GM12878 (cell line): ENCODE data around the gene PADI4. TPM values are rescaled to one million over a fixed set of nuclear protein-coding genes. Genes with fewer than 3 reads are reported as not detected.

Source experiments
- ATAC-seq: fragments of 200-7000 bp; cut with Tn5 transposase; 3 replicates; pipeline ENCODE4 v1.9.1; 2020; ENCODE audit warnings: mild to moderate bottlenecking, moderate library complexity
- BruUV-seq: library from RNA; stranded (reverse); fragments of 400-500 nt; replicated peaks from 2 replicates; lab custom pipeline; 2021; lab: Mats Ljungman, UMichigan
- CTCF ChIA-PET: fragments of 300-600 bp; sonication (Branson Sonifier 250); formaldehyde crosslinking; extraction: SDS; loops from one replicate; lab custom pipeline; 2021; ENCODE audit warnings: inconsistent platforms; lab: Yijun Ruan, JAX
- POLR2A ChIA-PET: fragments of 350-600 bp; formaldehyde crosslinking; extraction: SDS; loops from one replicate; lab custom pipeline; 2021; ENCODE audit warnings: inconsistent platforms; lab: Charles Lee
- RAD21 ChIA-PET: fragments of 300-600 bp; sonication (Branson Sonifier 250); formaldehyde crosslinking; loops from one replicate; lab custom pipeline; 2023; ENCODE audit warnings: antibody characterized with exemption; ENCODE audit not compliant: unreplicated experiment; lab: Charles Lee
- SMC1A ChIA-PET: fragments of 300-600 bp; sonication (Branson Sonifier 250); formaldehyde crosslinking; loops from one replicate; lab custom pipeline; 2023; ENCODE audit not compliant: unreplicated experiment, uncharacterized antibody; lab: Charles Lee
- DNase-seq: peaks from one replicate; pipeline ENCODE4 v3.0.0-alpha.2; 2011; ENCODE audit warnings: low read depth, low spot score
- FAIRE-seq: peaks from 3 replicates; lab custom pipeline; 2011; peaks lifted over from hg19 to GRCh38; lab: Jason Lieb, UNC
- H2AFZ ChIP-seq: 2 replicates; pipeline ENCODE4 v1.6.0; 2011; ENCODE audit warnings: low read depth, low read length, control low read depth; ENCODE audit not compliant: control insufficient read depth
- H3K27ac ChIP-seq: 2 replicates; pipeline ENCODE4 v1.5.1; 2011; ENCODE audit warnings: control low read depth; ENCODE audit not compliant: control insufficient read depth, insufficient read depth
- H3K27me3 ChIP-seq, 2 experiments: replicated peaks in 1 of 2; 2 replicates each; pipeline versions ENCODE4 v1.6.0 to v1.6.1; 2011; ENCODE audit warnings: low read length in 1 of 2; ENCODE audit not compliant: control insufficient read depth in 2 of 2, insufficient read depth in 2 of 2
- H3K36me3 ChIP-seq, 2 experiments: 2 replicates each; pipeline ENCODE4 v1.5.1; 2011; ENCODE audit warnings: low read length in 1 of 2; ENCODE audit not compliant: control insufficient read depth in 2 of 2, insufficient read depth in 2 of 2
- H3K4me1 ChIP-seq: 2 replicates; pipeline ENCODE4 v1.6.1; 2011; ENCODE audit warnings: mild to moderate bottlenecking, low read length, moderate library complexity, mixed read lengths; ENCODE audit not compliant: control insufficient read depth, insufficient read depth
- H3K4me2 ChIP-seq: 2 replicates; pipeline ENCODE4 v1.6.0; 2011; ENCODE audit warnings: control low read depth; ENCODE audit not compliant: control insufficient read depth, insufficient read depth
- H3K4me3 ChIP-seq: fragments of 200-600 bp; sonication (generic); 2 replicates; pipeline ENCODE4 v1.5.1; 2016
- H3K79me2 ChIP-seq: 2 replicates; pipeline ENCODE4 v1.6.0; 2011; ENCODE audit warnings: low read length; ENCODE audit not compliant: control insufficient read depth, insufficient read depth
- H3K9ac ChIP-seq: 2 replicates; pipeline ENCODE4 v1.8.0; 2011; ENCODE audit warnings: low read length, control low read depth, mixed read lengths; ENCODE audit not compliant: control insufficient read depth, insufficient read depth
- H3K9me3 ChIP-seq: replicated peaks from 3 replicates; pipeline ENCODE4 v1.5.1; 2011; ENCODE audit warnings: mild to moderate bottlenecking, low read length; ENCODE audit not compliant: control insufficient read depth, insufficient read depth
- H4K20me1 ChIP-seq: 2 replicates; pipeline ENCODE4 v1.6.0; 2011; ENCODE audit not compliant: control insufficient read depth, insufficient read depth
- CBX3 ChIP-seq: fragments of 200-600 bp; sonication (generic); IDR thresholded peaks from 2 replicates; pipeline ENCODE4 v1.6.1; 2016; ENCODE audit warnings: low read depth, borderline replicate concordance
- CBX5 ChIP-seq: sonication (generic); IDR thresholded peaks from 2 replicates; pipeline ENCODE4 v1.6.1; 2016; ENCODE audit warnings: low read depth, moderate library complexity, mild to moderate bottlenecking, inconsistent platforms
- CEBPB ChIP-seq, 2 experiments: fragments of 150-350 bp in 1 of 2; IDR thresholded peaks; 2 replicates each; pipeline ENCODE4 v1.6.1; 2012 to 2014; ENCODE audit warnings: low read depth in 2 of 2, low read length in 2 of 2, borderline replicate concordance in 1 of 2, inconsistent platforms in 1 of 2
- CHD1 ChIP-seq: IDR thresholded peaks from 2 replicates; pipeline ENCODE4 v1.6.1; 2012; ENCODE audit warnings: low read depth, low read length, improper control_type of control experiment
- DPF2 ChIP-seq: fragments of 450-650 bp; IDR thresholded peaks from 2 replicates; pipeline ENCODE4 v1.6.1; 2017; ENCODE audit warnings: mild to moderate bottlenecking
- ESRRA ChIP-seq: IDR thresholded peaks from 2 replicates; pipeline ENCODE4 v1.6.1; 2012; ENCODE audit warnings: mild to moderate bottlenecking, low read length, improper control_type of control experiment
- FOS ChIP-seq: IDR thresholded peaks from 3 replicates; pipeline ENCODE4 v1.6.1; 2011; ENCODE audit warnings: borderline replicate concordance; ENCODE audit not compliant: insufficient read length; ENCODE audit errors: extremely low read depth
- HDAC6 ChIP-seq: fragments of 200-600 bp; sonication (generic); IDR thresholded peaks from one replicate; pipeline ENCODE4 v1.8.0; 2017; ENCODE audit warnings: antibody characterized with exemption; ENCODE audit not compliant: unreplicated experiment
- HDGF ChIP-seq: fragments of 450-650 bp; IDR thresholded peaks from 2 replicates; pipeline ENCODE4 v1.6.1; 2016; ENCODE audit warnings: antibody characterized with exemption
- KLF5 ChIP-seq: fragments of 450-650 bp; IDR thresholded peaks from 2 replicates; pipeline ENCODE4 v1.6.1; 2014; ENCODE audit warnings: mild to moderate bottlenecking; ENCODE audit not compliant: partially characterized antibody
- NFXL1 ChIP-seq: fragments of 450-650 bp; IDR thresholded peaks from 2 replicates; pipeline ENCODE4 v1.6.1; 2017; ENCODE audit warnings: antibody characterized with exemption, mild to moderate bottlenecking, borderline replicate concordance
- NFYB ChIP-seq: IDR thresholded peaks from 2 replicates; pipeline ENCODE4 v1.6.1; 2011; ENCODE audit warnings: low read depth, mild to moderate bottlenecking, low read length, improper control_type of control experiment, moderate library complexity; ENCODE audit not compliant: insufficient read depth
- SIX5 ChIP-seq: IDR thresholded peaks from 2 replicates; pipeline ENCODE4 v1.6.1; 2011; ENCODE audit warnings: mild to moderate bottlenecking, low read depth, low read length, moderate library complexity; ENCODE audit not compliant: severe bottlenecking
- WGBS: methylation state at CpG from one replicate; pipeline ENCODE4 v1.1.6; 2016; ENCODE audit warnings: low lambda C conversion rate; ENCODE audit not compliant: insufficient replicate concordance, insufficient coverage; ENCODE audit errors: missing lambda C conversion rate; 5-methylcytosine and 5-hydroxymethylcytosine counted together
- in situ Hi-C: fragments of 300-500 bp; cut with MboI; formaldehyde crosslinking; loops from 9 replicates; pipeline ENCODE4 v1.14.3; 2018; ENCODE audit warnings: mixed read lengths
- intact Hi-C: fragments of 100-400 bp; cut with micrococcal nuclease; formaldehyde crosslinking; loops from one replicate; pipeline ENCODE4 v1.14.2; 2022; ENCODE audit not compliant: unreplicated experiment
- polyA plus RNA-seq, 11 experiments: library from polyadenylated mRNA; depleted of rRNA in 4 of 11; unstranded in 6 of 11; stranded (reverse) in 5 of 11; fragments of >200 nt; fragmentation: Nextera tagmentation in 4 of 11; fragmentation: Illumina TruSeq in 1 of 11; extraction: Ambion mirVana in 4 of 11; extraction: Trizol in 1 of 11; gene quantifications; 1 replicate in 1 of 11; 2 replicates in 10 of 11; pipeline versions ENCODE4 v1.2.1 to v1.2.3, GENCODE V29; 2011 to 2016; ENCODE audit warnings: inconsistent platforms in 2 of 11, missing spikeins in 2 of 11, low read depth in 1 of 11
- total RNA-seq, 4 experiments: library from RNA; depleted of rRNA in 3 of 4; stranded (reverse); fragments of >200 nt in 3 of 4; fragmentation: Illumina TruSeq in 1 of 4; extraction: Trizol in 1 of 4; gene quantifications; 2 replicates each; pipeline versions ENCODE4 v1.2.1 to v1.2.3, GENCODE V29; 2013 to 2021
- TF ChIP-seq, protein P1 (sequence below): IDR thresholded peaks from 2 replicates; pipeline ENCODE4 v1.6.1; 2011; ENCODE audit warnings: borderline replicate concordance, low read depth, mild to moderate bottlenecking, moderate library complexity, low read length; ENCODE audit not compliant: insufficient read depth, poor library complexity, severe bottlenecking
- TF ChIP-seq, protein P2 (sequence below): fragments of 450-650 bp; IDR thresholded peaks from 2 replicates; pipeline ENCODE4 v1.6.1; 2018; ENCODE audit warnings: borderline replicate concordance, mild to moderate bottlenecking; ENCODE audit not compliant: partially characterized antibody
- TF ChIP-seq, protein P3 (sequence below): fragments of 450-650 bp; IDR thresholded peaks from 2 replicates; pipeline ENCODE4 v1.6.1; 2017; ENCODE audit warnings: borderline replicate concordance
- TF ChIP-seq, protein P4 (sequence below): fragments of 450-650 bp; IDR thresholded peaks from 2 replicates; pipeline ENCODE4 v1.6.1; 2017; ENCODE audit warnings: mild to moderate bottlenecking, low read depth, inconsistent platforms; ENCODE audit not compliant: poor library complexity, severe bottlenecking

The PADI4 gene
- total and polyA plus RNA-seq, 10 of the 15 experiments (the other 5 are each of a cell fraction or from before 2014, with no cell fraction given) = 0.08 to 0.47 (median 0.15) TPM; not detected in 3

DNA sequence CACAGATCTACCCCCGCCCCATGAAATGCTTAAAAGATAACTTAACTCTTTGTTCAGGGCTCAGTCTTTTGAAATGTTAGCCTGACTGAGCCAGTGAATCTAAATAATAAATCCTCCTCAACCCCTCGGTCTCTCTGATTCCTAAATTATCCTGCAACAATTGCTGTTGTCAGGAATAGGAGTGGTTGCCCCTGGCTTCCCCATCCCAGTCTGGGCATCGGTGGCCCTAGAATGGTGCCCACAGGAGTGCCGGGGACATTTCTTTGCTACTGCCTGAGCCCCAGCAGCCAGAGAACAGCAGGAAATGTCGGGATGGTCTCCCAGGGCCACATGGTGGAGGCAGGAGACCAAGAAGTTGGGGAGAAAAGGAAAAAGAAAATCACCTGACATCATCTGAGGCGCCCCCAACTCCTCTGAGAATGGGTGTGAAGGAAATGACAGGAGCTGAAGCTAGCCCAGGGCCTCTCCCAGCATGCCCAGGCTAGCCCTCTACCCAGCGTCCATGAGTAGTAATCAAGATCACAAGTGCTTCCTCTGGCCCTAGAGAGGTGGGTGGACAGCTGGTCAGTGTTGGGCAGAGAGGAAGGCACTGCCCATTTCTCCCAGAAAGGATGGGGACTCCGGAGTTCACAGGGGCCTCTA lies 1.6 kb downstream of the PADI4 start:
- no peak overlapping the region for H3K4me3 ChIP-seq
- H3K36me3 ChIP-seq = no peaks in the 10 kb centered on the region
- intact Hi-C loops = no loop called here
- in situ Hi-C loops = no loop called here
- no TSS peak for BruUV-seq
- RAD21 ChIA-PET = no interaction called here
- TF ChIP-seq CBX5 (no peak), CHD1 (no peak), SIX5 (no peak), NFXL1 (no peak), ESRRA (no peak), DPF2 (no peak), HDGF (no peak), NFYB (no peak), CEBPB (IDR thresholded peaks at IDR 0.05; ENCODE audit: borderline replicate concordance in 1 of 2, low read depth in 2 of 2, low read length in 2 of 2) (no peak), FOS (no peak), KLF5 (no peak), CBX3 (no peak), HDAC6 (no peak)
- TF ChIP-seq, protein P1, sequence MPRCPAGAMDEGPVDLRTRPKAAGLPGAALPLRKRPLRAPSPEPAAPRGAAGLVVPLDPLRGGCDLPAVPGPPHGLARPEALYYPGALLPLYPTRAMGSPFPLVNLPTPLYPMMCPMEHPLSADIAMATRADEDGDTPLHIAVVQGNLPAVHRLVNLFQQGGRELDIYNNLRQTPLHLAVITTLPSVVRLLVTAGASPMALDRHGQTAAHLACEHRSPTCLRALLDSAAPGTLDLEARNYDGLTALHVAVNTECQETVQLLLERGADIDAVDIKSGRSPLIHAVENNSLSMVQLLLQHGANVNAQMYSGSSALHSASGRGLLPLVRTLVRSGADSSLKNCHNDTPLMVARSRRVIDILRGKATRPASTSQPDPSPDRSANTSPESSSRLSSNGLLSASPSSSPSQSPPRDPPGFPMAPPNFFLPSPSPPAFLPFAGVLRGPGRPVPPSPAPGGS = no peak
- TF ChIP-seq, protein P2, sequence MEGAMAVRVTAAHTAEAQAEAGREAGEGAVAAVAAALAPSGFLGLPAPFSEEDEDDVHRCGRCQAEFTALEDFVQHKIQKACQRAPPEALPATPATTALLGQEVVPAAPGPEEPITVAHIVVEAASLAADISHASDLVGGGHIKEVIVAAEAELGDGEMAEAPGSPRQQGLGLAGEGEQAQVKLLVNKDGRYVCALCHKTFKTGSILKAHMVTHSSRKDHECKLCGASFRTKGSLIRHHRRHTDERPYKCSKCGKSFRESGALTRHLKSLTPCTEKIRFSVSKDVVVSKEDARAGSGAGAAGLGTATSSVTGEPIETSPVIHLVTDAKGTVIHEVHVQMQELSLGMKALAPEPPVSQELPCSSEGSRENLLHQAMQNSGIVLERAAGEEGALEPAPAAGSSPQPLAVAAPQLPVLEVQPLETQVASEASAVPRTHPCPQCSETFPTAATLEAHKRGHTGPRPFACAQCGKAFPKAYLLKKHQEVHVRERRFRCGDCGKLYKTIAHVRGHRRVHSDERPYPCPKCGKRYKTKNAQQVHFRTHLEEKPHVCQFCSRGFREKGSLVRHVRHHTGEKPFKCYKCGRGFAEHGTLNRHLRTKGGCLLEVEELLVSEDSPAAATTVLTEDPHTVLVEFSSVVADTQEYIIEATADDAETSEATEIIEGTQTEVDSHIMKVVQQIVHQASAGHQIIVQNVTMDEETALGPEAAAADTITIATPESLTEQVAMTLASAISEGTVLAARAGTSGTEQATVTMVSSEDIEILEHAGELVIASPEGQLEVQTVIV = no peak
- TF ChIP-seq, protein P3, sequence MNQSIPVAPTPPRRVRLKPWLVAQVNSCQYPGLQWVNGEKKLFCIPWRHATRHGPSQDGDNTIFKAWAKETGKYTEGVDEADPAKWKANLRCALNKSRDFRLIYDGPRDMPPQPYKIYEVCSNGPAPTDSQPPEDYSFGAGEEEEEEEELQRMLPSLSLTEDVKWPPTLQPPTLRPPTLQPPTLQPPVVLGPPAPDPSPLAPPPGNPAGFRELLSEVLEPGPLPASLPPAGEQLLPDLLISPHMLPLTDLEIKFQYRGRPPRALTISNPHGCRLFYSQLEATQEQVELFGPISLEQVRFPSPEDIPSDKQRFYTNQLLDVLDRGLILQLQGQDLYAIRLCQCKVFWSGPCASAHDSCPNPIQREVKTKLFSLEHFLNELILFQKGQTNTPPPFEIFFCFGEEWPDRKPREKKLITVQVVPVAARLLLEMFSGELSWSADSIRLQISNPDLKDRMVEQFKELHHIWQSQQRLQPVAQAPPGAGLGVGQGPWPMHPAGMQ = no peak
- TF ChIP-seq, protein P4, sequence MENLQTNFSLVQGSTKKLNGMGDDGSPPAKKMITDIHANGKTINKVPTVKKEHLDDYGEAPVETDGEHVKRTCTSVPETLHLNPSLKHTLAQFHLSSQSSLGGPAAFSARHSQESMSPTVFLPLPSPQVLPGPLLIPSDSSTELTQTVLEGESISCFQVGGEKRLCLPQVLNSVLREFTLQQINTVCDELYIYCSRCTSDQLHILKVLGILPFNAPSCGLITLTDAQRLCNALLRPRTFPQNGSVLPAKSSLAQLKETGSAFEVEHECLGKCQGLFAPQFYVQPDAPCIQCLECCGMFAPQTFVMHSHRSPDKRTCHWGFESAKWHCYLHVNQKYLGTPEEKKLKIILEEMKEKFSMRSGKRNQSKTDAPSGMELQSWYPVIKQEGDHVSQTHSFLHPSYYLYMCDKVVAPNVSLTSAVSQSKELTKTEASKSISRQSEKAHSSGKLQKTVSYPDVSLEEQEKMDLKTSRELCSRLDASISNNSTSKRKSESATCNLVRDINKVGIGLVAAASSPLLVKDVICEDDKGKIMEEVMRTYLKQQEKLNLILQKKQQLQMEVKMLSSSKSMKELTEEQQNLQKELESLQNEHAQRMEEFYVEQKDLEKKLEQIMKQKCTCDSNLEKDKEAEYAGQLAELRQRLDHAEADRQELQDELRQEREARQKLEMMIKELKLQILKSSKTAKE = no peak
- H3K9ac ChIP-seq = no peak overlapping the region
- FAIRE-seq = no peak
- H4K20me1 ChIP-seq = no peaks in the 10 kb centered on the region
- no peaks in the 10 kb centered on the region; a peak in 1 of 4 replicates for H3K27me3 ChIP-seq
- POLR2A ChIA-PET = no interaction called here
- SMC1A ChIA-PET = no interaction called here
- WGBS = 21% methylated on average over 7 of the region's 8 CpGs
- no peaks in the 10 kb centered on the region for H3K4me1 ChIP-seq
- no peak for ATAC-seq
- no peaks in the 10 kb centered on the region for H3K9me3 ChIP-seq
- DNase-seq = no peak
- no peak overlapping the region for H3K27ac ChIP-seq
- CTCF ChIA-PET = no interaction called here
- no peak overlapping the region for H3K4me2 ChIP-seq
- H3K79me2 ChIP-seq = no peaks in the 10 kb centered on the region
- 0 out of 2 replicates have a peak overlapping the region, but pooled peaks have one; percentile 4 for H2AFZ ChIP-seq
